Stimulated activated CD4-positive, alpha-beta T cell treated with anti-CD3 and anti-CD28 coated beads, Interleukin-15, amount 100 ng/mL, for 48 hours (primary cell): Measurements from ENCODE around the gene PLBD2.

Experiments
- DNase-seq, 2 donors: peaks; one replicate each; pipeline ENCODE4 v3.0.0-alpha.2; 2020; ENCODE audit warnings: low read depth in 2 of 2

PLBD2 gene

GRCh38 chr12:113358381-113359132 lies at the start of gene PLBD2:
TSS of gene PLBD2 (plus strand) at chr12:113358587. CDS start at chr12:113358601, 14 bp downstream.
- DNase-seq, result peak; percentile 89 to 94

- DNase-seq, result no peak
Measured at GRCh38 chr12:113310489-113310888, 47.9 kb upstream of the PLBD2 start.

- DNase-seq, result no peak
Measured at GRCh38 chr12:113314121-113314529, 44.3 kb upstream of the PLBD2 start.

- DNase-seq, result no peak
Measured at GRCh38 chr12:113315358-113315757, 43.0 kb upstream of the PLBD2 start.

- no peak for DNase-seq
Measured at GRCh38 chr12:113316155-113316554, 42.2 kb upstream of the PLBD2 start.

GRCh38 chr12:113317122-113317521 lies 41.3 kb upstream of the PLBD2 start:
- no peak for DNase-seq

- DNase-seq, result no peak
Measured at GRCh38 chr12:113318046-113318656, 40.2 kb upstream of the PLBD2 start.

- DNase-seq, result no peak
Measured at GRCh38 chr12:113318900-113319628, 39.3 kb upstream of the PLBD2 start.

GRCh38 chr12:113320401-113320800 lies 38.0 kb upstream of the PLBD2 start:
- no peak for DNase-seq

- DNase-seq, result no peak
Measured at GRCh38 chr12:113322343-113322742, 36.0 kb upstream of the PLBD2 start.

GRCh38 chr12:113325916-113326315 lies 32.5 kb upstream of the PLBD2 start:
- no peak for DNase-seq

- DNase-seq, result no peak
Measured at GRCh38 chr12:113326775-113327395, 31.5 kb upstream of the PLBD2 start.

GRCh38 chr12:113328368-113328889 lies 30.0 kb upstream of the PLBD2 start:
- DNase-seq, result no peak

- no peak for DNase-seq
Measured at GRCh38 chr12:113329022-113329790, 29.2 kb upstream of the PLBD2 start.

- DNase-seq, result no peak
Measured at GRCh38 chr12:113329791-113330417, 28.5 kb upstream of the PLBD2 start.

GRCh38 chr12:113330505-113330904 lies 27.9 kb upstream of the PLBD2 start:
- DNase-seq, result no peak

- DNase-seq, result no peak
Measured at GRCh38 chr12:113332688-113333417, 25.5 kb upstream of the PLBD2 start.

GRCh38 chr12:113333418-113333750 lies 25.0 kb upstream of the PLBD2 start:
- DNase-seq, result no peak

GRCh38 chr12:113333877-113334785 lies 24.3 kb upstream of the PLBD2 start:
- DNase-seq, result peak in 1 of 2 donors; percentile 1
